ENCODE measurements around the gene TCP11X2.
"Not testable (repeated sequence)": the region's sequence is repeated elsewhere in the genome, so short reads cannot be mapped to it uniquely, and the experiment has no call there.

Gene TCP11X2

DNA sequence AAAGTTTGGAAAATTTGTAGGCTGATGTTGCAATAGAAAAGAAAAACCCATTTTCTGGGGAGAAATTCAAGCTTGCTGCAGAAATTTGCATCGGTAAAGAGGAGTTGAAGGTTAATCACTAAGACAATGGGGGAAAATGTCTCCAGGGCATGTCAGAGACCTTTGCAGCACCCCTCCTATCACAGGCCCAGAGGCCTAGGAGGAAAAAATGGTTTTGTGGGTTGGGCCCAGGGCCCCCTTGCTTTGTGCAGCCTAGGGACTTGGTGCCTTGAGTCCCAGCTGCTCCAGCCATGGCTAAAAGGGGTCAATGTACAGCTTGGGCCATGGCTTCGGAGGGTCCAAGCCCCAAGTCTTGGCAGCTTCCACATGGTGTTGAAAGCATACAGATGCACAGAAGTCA, 27.1 kb upstream of the TCP11X2 start:
- Histone ChIP-seq H3K4me1 (ENCODE audit: control insufficient read depth, low read length) (no peaks in the 10 kb centered on the region), H3K79me2 (ENCODE audit: control insufficient read depth, low read length) (no peaks in the 10 kb centered on the region), H3F3A (ENCODE audit: control insufficient read depth, insufficient read depth) (no peaks in the 10 kb centered on the region), H4K20me1 (ENCODE audit: control insufficient read depth, insufficient read depth, low read depth, low read length) (no peaks in the 10 kb centered on the region), H3K4me2 (ENCODE audit: low read length) (no peak overlapping the region), H3K36me3 (ENCODE audit: control insufficient read depth, low read length) (no peaks in the 10 kb centered on the region), H3K4me3 (ENCODE audit: low read length) (no peak overlapping the region), H3K27ac (ENCODE audit: low read depth, low read length) (no peak overlapping the region), H3K27me3 (ENCODE audit: control insufficient read depth, low read length) (no peaks in the 10 kb centered on the region), H3K9me3 (ENCODE audit: control insufficient read depth, insufficient read depth, low read length) (no peaks in the 10 kb centered on the region), H3K9me2 (replicated peaks; ENCODE audit: control insufficient read depth, low read length) (no peaks in the 10 kb centered on the region)
- no peak for TF ChIP-seq EZH2phosphoT487 (IDR thresholded peaks at IDR 0.05; ENCODE audit: borderline replicate concordance, low read length)
- TF ChIP-seq, protein P1, sequence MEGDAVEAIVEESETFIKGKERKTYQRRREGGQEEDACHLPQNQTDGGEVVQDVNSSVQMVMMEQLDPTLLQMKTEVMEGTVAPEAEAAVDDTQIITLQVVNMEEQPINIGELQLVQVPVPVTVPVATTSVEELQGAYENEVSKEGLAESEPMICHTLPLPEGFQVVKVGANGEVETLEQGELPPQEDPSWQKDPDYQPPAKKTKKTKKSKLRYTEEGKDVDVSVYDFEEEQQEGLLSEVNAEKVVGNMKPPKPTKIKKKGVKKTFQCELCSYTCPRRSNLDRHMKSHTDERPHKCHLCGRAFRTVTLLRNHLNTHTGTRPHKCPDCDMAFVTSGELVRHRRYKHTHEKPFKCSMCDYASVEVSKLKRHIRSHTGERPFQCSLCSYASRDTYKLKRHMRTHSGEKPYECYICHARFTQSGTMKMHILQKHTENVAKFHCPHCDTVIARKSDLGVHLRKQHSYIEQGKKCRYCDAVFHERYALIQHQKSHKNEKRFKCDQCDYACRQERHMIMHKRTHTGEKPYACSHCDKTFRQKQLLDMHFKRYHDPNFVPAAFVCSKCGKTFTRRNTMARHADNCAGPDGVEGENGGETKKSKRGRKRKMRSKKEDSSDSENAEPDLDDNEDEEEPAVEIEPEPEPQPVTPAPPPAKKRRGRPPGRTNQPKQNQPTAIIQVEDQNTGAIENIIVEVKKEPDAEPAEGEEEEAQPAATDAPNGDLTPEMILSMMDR (IDR thresholded peaks at IDR 0.05; ENCODE audit: low read depth, low read length, poor library complexity, severe bottlenecking), result no peak

DNA sequence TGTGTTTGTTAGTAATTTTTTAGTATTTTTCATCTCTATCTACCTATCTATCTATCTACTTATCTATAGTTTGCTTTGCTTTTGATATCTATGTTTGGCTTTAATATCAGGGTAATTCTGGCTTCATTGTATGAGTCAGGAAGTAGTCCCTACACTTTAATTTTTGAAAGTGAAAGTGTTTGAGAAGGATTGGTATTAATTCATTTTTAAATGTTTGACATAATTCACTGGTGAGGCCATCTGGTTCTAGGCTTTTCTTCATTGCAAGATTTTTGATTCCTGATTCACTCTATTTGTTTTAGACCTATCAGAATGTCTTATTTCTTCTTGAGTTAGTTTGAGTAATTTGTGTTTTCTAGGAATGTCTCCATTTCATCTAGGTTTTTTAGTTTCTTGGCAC, 20.2 kb upstream of the TCP11X2 start:
- no peaks in the 10 kb centered on the region for H3K9me2 ChIP-seq (replicated peaks; ENCODE audit: control insufficient read depth, low read length)
- no peak overlapping the region for H3K4me2 ChIP-seq (ENCODE audit: low read length)
- H3F3A ChIP-seq (ENCODE audit: control insufficient read depth, insufficient read depth), result no peaks in the 10 kb centered on the region
- no peaks in the 10 kb centered on the region for H4K20me1 ChIP-seq (ENCODE audit: control insufficient read depth, insufficient read depth, low read depth, low read length)
- no peaks in the 10 kb centered on the region for H3K36me3 ChIP-seq (ENCODE audit: control insufficient read depth, low read length)
- no peaks in the 10 kb centered on the region for H3K4me1 ChIP-seq (ENCODE audit: control insufficient read depth, low read length)
- no peak overlapping the region for H3K27ac ChIP-seq (ENCODE audit: low read depth, low read length)
- TF ChIP-seq, protein P1 (IDR thresholded peaks at IDR 0.05; ENCODE audit: low read depth, low read length, poor library complexity, severe bottlenecking), result no peak
- no peak for TF ChIP-seq EZH2phosphoT487 (IDR thresholded peaks at IDR 0.05; ENCODE audit: borderline replicate concordance, low read length)
- H3K9me3 ChIP-seq (ENCODE audit: control insufficient read depth, insufficient read depth, low read length), result no peaks in the 10 kb centered on the region
- H3K79me2 ChIP-seq (ENCODE audit: control insufficient read depth, low read length), result no peaks in the 10 kb centered on the region
- H3K4me3 ChIP-seq (ENCODE audit: low read length), result no peak overlapping the region
- no peaks in the 10 kb centered on the region for H3K27me3 ChIP-seq (ENCODE audit: control insufficient read depth, low read length)

DNA sequence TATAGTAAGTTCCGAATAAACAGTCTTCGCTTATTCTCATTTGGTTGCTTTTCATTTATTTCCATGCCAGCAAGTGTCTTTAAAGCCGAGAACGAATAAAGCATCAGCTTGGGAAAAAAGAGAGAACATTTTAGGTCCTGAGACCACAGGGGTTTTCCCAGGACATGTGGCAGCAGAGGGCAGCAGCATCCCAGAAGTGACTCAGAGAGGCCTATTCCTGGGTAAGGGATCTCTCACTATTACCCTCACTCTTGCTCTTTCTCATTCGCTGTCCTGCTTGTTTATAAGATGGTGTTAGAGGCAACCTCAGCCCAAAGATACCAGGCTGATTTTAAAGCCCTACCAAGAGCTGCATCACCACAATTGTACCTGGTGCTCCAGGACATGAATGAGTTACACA, 7.2 kb upstream of the TCP11X2 start:
- not testable (repeated sequence) for H3F3A ChIP-seq (ENCODE audit: control insufficient read depth, insufficient read depth); H3K4me3 ChIP-seq (ENCODE audit: low read length); H3K27me3 ChIP-seq (ENCODE audit: control insufficient read depth, low read length); H3K27ac ChIP-seq (ENCODE audit: low read depth, low read length); H3K9me3 ChIP-seq (ENCODE audit: control insufficient read depth, insufficient read depth, low read length); H3K36me3 ChIP-seq (ENCODE audit: control insufficient read depth, low read length); H4K20me1 ChIP-seq (ENCODE audit: control insufficient read depth, insufficient read depth, low read depth, low read length); H3K4me2 ChIP-seq (ENCODE audit: low read length); H3K9me2 ChIP-seq (replicated peaks; ENCODE audit: control insufficient read depth, low read length); H3K79me2 ChIP-seq (ENCODE audit: control insufficient read depth, low read length); H3K4me1 ChIP-seq (ENCODE audit: control insufficient read depth, low read length)

DNA sequence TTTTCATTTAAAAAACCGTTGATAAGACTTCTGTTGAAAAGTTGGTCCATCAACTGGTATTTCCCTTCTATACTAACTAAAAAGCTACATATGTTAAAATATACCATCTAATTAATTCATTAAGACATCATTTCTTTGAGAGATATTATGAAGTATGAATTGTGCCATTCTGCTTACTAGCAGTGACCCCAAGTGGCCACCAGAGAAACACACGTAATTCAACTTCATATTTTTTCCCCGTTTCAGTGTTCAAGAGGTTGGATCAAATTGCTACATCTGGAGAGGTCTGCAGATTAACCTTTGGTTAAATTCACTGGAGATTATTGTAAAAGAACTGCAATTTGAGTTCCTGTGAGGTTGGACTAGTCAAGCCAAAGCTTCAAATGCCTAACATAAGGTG, 1.4 kb downstream of the TCP11X2 start:
- not testable (repeated sequence) for H3K36me3 ChIP-seq (ENCODE audit: control insufficient read depth, low read length); H3K4me2 ChIP-seq (ENCODE audit: low read length); H3F3A ChIP-seq (ENCODE audit: control insufficient read depth, insufficient read depth); H3K27me3 ChIP-seq (ENCODE audit: control insufficient read depth, low read length); H3K9me3 ChIP-seq (ENCODE audit: control insufficient read depth, insufficient read depth, low read length); H3K79me2 ChIP-seq (ENCODE audit: control insufficient read depth, low read length); H3K9me2 ChIP-seq (replicated peaks; ENCODE audit: control insufficient read depth, low read length); H4K20me1 ChIP-seq (ENCODE audit: control insufficient read depth, insufficient read depth, low read depth, low read length); H3K27ac ChIP-seq (ENCODE audit: low read depth, low read length); H3K4me3 ChIP-seq (ENCODE audit: low read length); H3K4me1 ChIP-seq (ENCODE audit: control insufficient read depth, low read length)

DNA sequence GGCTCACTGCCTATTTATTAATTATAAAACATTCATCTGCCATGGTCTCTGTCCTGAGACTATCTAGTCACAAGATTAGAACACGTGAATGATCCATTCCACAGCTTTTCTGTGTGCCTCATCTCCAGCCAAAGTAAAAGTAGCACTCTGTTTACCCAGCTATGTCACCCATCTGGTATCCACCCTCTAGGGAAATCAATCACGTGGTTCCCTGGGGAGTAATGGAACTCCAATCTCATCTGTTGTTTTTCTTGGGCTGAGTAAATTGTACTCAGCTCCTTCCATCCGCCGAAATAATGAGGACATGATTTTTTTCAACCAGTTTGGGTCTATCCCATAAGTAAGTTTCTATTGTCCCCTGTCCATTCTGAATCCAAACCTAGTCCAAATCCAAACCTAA, 13.0 kb downstream of the TCP11X2 start:
- not testable (repeated sequence) for H3K9me2 ChIP-seq (replicated peaks; ENCODE audit: control insufficient read depth, low read length); H4K20me1 ChIP-seq (ENCODE audit: control insufficient read depth, insufficient read depth, low read depth, low read length); H3K27me3 ChIP-seq (ENCODE audit: control insufficient read depth, low read length); H3K79me2 ChIP-seq (ENCODE audit: control insufficient read depth, low read length); H3K4me3 ChIP-seq (ENCODE audit: low read length); H3K27ac ChIP-seq (ENCODE audit: low read depth, low read length); H3K4me2 ChIP-seq (ENCODE audit: low read length); H3K9me3 ChIP-seq (ENCODE audit: control insufficient read depth, insufficient read depth, low read length); H3F3A ChIP-seq (ENCODE audit: control insufficient read depth, insufficient read depth); H3K36me3 ChIP-seq (ENCODE audit: control insufficient read depth, low read length); H3K4me1 ChIP-seq (ENCODE audit: control insufficient read depth, low read length)

DNA sequence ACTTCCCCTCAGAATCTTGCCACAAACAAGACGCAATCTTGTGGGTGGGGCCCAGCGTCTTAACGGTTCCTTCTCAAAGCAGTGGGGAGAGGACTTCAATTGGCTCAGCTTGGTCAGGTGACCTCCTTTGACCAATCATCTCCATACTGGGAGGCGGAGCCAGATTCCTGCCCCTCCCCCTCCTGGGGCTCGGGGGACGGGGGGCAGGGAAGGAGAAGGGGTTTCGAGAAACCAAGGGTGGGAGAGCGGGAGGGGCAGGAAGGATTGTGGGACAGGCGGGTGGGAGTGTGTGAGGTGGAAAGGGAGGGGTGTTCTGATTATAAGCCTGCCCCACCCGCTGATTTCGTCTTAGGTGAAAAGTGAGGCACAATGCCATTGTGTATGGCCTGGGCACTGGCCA, 31.7 kb downstream of the TCP11X2 start, which contains the start of gene NXF2B:
TSS of gene NXF2B (minus strand) at position 101 of the 400 bp plus-strand sequence. CDS start 59,972 bp downstream, outside the sequence.
- H3K27me3 ChIP-seq (ENCODE audit: control insufficient read depth, low read length); H3K9me2 ChIP-seq (replicated peaks; ENCODE audit: control insufficient read depth, low read length); H3K4me2 ChIP-seq (ENCODE audit: low read length); H3F3A ChIP-seq (ENCODE audit: control insufficient read depth, insufficient read depth); H3K4me1 ChIP-seq (ENCODE audit: control insufficient read depth, low read length); H3K9me3 ChIP-seq (ENCODE audit: control insufficient read depth, insufficient read depth, low read length); H3K79me2 ChIP-seq (ENCODE audit: control insufficient read depth, low read length); H3K36me3 ChIP-seq (ENCODE audit: control insufficient read depth, low read length); H3K4me3 ChIP-seq (ENCODE audit: low read length); H3K27ac ChIP-seq (ENCODE audit: low read depth, low read length); H4K20me1 ChIP-seq (ENCODE audit: control insufficient read depth, insufficient read depth, low read depth, low read length): not testable (repeated sequence)

DNA sequence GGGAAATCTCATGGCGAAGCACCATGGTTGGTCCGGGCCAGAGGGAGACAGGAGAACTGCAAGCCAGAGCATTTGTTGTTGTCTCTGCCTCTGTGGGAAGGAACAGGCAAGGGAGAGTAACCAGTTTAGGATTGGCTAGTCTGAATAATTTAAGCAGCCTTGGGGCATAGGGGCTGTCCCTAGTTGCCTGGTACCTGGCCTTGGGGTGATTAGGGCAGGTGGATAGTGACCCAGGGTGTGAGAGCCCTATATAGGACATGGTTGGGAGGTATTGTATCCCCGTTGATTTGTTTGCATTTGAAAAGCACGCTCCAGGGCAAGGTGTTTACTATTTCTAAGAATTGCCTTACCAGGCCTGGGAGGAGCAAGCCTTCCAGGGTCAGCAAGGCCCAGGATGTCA, 57.1 kb downstream of the TCP11X2 start:
- H3K4me3 ChIP-seq (ENCODE audit: low read length); H3K4me1 ChIP-seq (ENCODE audit: control insufficient read depth, low read length); H3F3A ChIP-seq (ENCODE audit: control insufficient read depth, insufficient read depth); H3K4me2 ChIP-seq (ENCODE audit: low read length); H3K27ac ChIP-seq (ENCODE audit: low read depth, low read length); H3K36me3 ChIP-seq (ENCODE audit: control insufficient read depth, low read length); H3K79me2 ChIP-seq (ENCODE audit: control insufficient read depth, low read length); H3K9me3 ChIP-seq (ENCODE audit: control insufficient read depth, insufficient read depth, low read length); H3K9me2 ChIP-seq (replicated peaks; ENCODE audit: control insufficient read depth, low read length); H4K20me1 ChIP-seq (ENCODE audit: control insufficient read depth, insufficient read depth, low read depth, low read length); H3K27me3 ChIP-seq (ENCODE audit: control insufficient read depth, low read length): not testable (repeated sequence)

Measured in DOHH2 (cell line).